NCI-H1417 (cell line): Measurements from ENCODE around the gene RPL10A.
A peak's percentile ranks its signal among the peaks of the same experiment; 100 is the strongest.

Experiments used
- DNase-seq, 3 experiments: peaks; one replicate each; lab custom pipeline; 2025; lab: John Stamatoyannopoulos, UW

Gene RPL10A

DNA sequence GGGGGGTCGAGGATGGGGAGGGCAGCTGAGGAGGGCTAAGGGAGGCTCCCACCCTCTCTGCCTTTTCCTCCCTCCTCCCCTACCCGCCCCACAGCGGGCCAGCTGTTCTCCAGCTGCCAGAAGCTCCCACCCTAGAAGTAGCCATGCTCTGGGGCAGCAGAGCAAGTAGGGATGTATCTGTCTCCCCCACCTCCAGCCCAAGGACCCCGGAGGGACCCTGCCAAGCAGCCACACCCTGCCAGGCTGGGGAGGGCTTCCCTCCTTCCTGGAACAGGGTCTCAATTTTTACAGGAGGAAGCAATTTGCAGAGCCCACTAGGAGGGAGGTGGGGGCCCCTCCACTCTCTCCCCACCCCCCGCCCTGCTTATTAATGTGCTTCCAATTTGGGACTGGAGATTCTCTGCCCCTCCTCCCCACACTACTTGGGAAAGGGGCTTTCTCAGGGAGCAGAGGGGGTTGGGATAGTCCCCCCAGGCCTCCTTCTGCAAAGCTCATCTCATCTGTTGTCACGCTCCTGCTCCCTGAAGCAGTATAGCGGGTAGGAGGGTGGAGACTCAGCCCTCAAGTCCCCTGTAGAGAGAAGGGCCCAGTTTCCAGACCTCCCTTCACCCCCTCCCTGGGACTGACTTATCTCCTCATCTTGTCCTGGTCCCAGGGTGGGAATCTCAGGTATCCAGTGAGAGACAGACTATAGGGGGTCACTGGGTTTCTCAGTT, 24.2 kb downstream of the RPL10A start:
- no peak for DNase-seq

- DNase-seq, result no peak
These were observed 24.7 kb downstream of the RPL10A start for GRCh38 chr6:35492974-35493284.

DNA sequence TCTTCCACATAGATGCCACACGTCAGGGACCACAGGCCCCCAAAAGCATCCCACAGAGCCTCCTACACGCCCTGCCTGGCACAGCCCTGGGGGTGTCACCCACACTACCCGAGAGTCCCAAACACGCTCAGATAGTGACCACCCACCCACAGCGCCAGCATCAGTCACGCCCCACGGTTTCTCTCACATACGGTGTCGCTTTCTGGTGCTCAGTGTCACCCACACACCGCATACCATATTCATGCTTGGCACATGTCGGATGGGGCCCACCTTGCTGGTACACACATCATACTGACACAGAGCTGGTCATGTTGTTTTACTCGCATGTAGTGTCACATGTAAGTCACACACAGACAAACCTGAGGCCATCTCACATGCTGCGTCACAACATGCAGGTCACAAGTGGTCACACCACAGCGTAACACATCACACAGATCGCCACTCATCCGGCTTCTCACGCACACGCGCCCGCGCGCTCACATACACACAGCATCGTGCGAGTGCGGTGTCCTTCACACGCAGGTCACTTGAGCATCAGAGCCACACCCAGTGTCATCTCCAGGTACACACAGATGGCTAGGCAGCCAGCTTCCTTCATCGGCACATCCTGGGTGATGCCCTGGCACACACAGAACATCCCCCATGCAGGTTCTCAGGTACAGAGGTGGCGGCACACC, 25.2 kb downstream of the RPL10A start:
- no peak for DNase-seq

GRCh38 chr6:35494161-35494563, 26.0 kb downstream of the RPL10A start:
- DNase-seq, result no peak

DNA sequence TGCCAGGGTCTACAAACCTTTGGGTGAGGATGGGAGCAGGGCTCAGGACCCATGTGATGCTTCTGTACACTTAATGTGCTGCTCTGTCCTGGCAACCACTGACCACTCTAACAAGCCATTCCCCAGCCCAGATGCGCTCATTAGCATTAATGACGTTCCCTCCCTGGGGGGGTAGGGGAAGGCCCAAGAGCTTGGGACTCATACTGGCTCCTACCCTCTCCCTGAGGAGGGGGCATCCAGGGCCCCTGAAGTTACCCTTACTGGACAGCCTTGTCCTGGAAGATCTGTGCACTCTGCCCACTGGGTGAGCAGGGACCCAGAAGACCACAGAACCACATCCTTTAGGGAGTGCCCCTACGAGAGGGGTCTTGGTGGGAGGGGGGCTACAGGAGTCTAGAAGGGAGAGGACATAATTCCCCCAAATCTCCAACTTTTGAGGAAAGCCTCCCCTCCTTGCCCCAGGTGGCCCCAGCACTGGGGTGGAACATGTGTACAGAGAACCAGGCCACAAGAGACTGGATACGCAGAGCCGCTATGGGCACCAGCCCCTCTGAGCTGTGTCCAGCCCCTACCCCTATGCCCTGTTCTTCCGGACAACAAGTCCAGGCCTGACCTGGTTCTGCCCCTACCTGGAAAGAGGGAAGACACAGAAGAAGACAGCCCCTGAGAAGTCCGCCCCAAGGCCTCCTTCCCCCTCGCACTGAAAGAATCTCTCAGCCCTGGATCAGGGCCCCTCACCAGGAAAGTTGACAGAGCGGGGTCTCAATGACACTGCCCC, 27.2 kb downstream of the RPL10A start:
- DNase-seq, result no peak

DNA sequence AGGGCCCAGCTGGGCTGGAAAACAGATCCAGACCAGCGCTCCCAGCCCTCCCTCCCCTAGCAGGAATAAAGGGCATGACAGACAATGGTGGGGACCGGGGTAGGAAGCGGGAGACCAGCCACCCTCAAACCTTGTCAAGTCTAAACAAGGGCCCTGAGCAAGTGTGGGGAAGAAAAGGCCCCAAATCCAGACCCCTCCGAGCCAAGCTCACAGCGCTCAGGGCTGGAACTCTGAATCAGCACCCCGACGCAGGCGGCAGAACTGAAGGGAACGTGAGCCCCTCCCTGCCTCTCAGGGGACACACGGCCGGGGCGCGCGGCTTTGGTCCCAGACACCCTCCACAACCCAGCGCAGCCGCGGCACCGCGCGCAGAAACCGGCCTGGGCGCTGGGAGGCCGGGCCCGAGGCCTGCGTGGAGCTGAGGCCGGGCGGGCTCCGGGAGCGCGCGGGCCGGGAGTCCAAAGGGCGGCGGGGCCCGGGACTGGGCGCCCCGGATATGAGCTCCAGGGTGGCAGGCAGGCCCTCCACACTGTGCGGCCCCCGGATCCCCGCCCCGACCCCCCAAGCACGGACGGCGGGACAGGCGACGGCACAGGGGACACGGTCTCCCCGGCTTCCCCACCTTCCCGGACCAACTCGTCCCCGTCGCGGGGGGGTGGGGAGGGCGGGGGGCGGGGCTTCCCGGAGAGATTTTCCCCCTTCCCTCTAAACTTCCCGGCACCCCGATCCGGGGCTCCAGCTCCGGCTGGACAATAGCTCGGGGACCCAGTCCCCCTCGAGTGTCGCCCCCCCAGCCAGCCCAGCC, 28.0 kb downstream of the RPL10A start:
- no peak for DNase-seq

DNA sequence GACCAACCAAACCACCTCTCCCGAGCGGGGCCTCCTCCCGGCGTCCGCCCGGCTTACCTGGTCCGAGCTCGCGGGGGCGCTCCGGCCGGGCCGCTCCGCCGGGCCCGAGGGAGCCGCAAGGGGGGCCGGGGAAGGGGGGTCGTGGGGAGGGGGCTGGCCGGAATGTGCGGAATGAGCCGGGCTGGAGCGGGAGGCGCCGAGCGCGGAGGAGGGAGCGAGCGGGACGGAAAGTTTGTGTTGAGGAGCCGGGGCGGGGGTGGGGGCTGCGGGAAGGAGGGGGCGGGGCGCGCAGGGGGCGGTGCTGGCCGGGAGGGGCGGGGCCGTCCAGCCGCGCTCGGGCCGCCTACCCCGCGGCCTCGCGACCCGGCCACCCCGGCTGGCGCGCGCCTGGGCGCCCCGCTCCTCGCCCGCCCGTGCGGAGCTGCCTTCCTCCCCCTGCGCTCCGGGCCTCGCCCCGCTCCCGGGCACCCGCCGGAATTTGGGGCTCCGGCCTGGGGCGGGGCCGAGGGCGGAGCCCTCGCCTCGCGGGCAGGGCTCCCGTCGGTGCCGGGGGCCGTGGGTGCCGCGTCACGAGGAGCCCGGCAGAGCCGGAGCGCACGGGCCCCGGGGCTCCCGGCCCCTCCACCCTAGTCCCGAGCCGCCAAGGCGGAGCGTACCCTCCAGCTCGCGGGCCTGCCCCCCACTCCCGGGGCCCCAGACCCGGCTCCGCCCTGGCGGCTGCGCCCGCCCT, 28.8 kb downstream of the RPL10A start, which contains the start of gene TEAD3:
Gene TEAD3, minus strand, starts transcription at position 239 of the 730 bp plus-strand sequence.
- no peak for DNase-seq

DNA sequence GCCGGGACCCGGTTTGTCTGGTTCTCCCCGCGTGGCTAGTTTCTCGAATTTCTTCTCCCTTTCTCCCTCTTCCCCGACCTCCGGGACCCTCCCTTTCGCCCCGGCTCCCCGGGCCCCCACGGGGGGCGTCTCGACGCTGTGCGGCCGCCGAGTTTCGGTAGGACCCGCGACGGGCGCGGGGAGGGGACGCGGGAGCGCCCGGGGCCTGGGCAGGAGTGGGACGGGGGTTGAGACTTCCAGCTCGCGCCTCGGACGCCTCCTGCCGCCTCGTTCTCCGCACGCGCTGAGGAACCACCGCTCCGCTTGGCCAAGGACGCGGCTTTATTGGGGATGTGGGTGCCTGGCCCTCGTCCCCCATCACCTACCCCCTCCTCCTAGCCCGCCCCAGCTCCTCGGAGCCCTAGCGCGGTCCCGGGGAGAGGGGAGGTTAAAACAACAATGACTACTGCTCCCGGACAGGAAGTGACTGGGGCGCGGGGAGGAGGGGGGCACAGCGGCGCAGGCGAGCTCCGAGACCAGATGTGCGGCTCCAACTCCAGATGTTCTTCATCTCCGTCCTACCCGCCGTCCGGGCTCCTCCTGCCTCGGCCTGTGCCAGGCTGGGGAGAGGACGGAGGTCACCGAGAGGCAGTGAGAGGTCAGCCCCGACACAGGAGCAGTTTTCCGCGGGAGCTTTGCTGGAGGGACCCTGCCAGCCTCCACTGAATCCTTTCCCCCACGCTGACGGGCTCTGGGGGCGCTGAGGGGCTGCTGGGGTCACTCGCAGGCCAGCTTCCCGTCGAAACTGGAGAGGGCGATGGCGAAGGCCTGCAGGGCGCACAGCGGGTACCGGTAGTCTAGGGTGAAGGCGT, 29.6 kb downstream of the RPL10A start:
- DNase-seq, result peak in 2 of 3 experiments; percentile 32

GRCh38 chr6:35498422-35499067, 30.3 kb downstream of the RPL10A start:
- no peak for DNase-seq

- DNase-seq, result no peak
These were observed 31.2 kb downstream of the RPL10A start for GRCh38 chr6:35499372-35499771.

GRCh38 chr6:35500782-35501181, 32.6 kb downstream of the RPL10A start:
- DNase-seq, result no peak

- DNase-seq, result no peak
These were observed 33.6 kb downstream of the RPL10A start for GRCh38 chr6:35501784-35502183.

DNA sequence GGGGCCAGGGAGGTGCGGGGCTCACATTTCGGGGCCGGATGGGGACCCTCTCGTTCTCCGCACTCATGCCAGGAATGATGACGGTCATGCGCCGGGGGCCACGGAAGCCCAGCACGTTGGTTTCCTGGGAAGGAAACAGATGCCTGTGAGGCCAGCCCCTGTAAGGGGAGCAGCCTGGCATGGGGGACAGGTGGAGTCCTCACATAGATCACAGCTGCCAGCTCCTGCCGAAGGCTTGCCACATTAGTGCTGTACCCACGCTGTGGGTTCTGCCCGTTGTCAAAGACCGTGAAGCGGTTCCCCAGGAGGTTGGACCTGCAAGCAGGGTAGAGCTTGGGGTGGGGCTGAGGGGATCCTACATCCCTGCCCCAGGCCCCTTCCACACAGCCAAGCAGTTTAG, 35.3 kb downstream of the RPL10A start:
- DNase-seq, result no peak

DNA sequence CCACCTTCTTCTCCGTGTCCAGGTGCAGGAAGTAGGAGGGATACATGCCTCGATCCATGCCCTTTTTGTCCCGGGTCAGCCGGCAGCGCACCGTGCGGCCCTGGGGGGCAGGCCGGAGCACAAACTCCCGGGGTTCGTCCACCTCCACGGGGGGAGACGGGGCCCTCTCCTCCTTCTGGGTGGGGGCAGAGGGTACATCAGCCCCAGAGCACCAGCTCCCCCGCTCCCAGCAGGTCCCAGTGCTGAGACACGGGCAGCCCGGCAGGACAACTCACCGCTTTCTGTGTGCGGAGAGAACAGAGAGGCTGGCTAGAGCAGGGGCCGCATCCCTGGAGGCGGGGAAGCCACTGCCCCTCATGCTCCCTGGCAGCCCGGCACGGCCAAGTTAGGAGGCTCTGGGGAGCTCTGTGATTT, 37.8 kb downstream of the RPL10A start:
- DNase-seq, result no peak

- DNase-seq, result no peak
These were observed 38.3 kb downstream of the RPL10A start for GRCh38 chr6:35506536-35506935.

- no peak for DNase-seq
These were observed 39.0 kb downstream of the RPL10A start for GRCh38 chr6:35507221-35507620.

DNA sequence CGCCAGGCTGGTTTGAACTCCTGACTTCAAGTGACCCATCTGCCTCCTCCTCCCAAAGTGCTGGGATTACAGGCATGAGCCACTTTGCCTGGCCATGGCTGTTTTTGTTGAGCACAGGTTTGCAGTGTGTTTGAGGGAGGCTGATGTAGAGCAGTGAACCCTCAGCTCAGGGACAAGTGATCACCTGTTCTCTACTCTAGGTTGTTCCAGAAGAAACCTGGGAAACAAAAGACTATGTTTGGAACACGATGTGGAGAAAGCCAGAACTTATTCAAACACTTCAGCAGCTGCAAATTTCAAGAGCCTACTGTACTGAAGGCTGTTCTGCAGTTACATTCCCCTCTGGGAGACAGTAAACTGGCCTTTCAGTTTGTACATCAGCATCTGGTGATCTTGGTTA, 39.8 kb downstream of the RPL10A start:
- no peak for DNase-seq

DNA sequence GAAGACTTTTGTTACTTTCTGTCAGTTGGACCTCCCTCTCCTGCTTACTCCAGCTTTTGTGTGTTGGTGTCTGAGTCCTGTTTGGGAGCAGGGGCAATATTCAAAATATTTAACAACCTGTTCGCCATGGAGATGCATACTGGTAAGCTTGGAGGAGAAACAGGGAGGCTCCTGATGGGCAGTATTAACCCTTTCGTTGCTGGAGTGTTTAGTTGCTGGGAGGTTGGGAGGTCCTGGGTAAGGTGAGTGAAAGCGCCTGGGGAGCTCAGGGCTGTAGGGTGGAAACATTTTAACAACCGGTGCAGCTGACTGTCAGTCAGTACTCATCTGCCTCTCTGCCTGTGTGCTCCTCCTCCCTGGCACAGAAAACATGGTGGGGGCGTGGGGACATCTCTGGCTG, 40.3 kb downstream of the RPL10A start:
- no peak for DNase-seq

DNA sequence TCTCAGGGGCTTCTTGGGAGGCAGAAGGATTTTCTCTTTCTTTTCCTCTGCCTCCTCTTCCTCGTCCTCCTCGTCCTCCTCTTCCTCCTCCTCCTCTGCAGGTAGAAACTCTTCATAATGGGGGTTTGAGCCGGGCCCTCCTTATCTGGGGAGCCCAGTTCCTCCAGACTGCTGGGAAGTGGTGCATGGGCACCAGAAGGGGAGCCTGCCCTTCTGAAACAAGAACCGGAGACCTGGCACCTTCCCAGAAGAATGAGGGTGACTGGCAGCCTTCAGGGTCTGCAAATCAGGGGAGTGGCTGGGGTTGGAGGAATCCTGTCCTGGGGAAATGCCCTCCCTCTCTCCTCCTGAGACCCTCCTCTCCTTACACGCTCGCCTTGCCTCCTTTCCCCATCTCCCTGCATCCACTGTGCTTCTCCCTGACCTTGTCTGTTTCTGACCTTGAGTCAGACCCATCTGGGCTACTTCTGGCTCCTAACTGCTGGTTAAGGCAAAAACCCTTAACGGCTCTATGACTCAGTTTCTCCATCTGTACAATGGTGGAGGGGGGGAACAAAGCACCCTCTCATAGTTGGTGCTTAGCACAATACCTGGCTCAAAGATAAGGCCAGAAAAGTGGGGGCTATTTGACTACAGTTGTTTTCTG, 42.8 kb downstream of the RPL10A start:
- DNase-seq, result no peak

DNA sequence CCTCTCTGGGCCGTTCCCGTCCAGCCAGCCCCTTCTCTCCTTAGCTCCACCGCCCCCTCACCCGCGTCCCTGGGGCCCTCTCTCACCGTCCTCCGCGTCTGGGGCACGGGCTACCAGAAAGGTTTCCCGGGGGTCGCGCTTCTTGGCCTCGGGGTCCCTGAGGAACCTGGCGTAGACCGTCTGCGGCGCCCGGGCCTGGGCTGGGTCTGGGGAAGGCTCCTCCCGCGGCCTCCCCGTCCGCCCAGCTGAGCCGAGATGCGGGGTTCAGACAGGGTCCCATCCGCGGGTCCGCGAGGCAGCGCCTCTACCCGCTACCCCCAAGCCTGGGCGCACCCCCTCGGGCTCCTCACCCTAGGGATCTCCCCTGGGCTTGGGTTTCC, 43.4 kb downstream of the RPL10A start:
- DNase-seq, result no peak
